SHP77 treated with DMSO at 0.1 percent for 48 hours (cell line): ENCODE measurements around the gene MAMDC2.
"Not testable (repeated sequence)": the region's sequence is repeated elsewhere in the genome, so short reads cannot be mapped to it uniquely, and the experiment has no call there.

Source experiments
- DNase-seq: peaks from one replicate; lab custom pipeline; 2025; lab: John Stamatoyannopoulos, UW

MAMDC2 gene

GRCh38 chr9:70036641-70037040 lies 7.0 kb upstream of the MAMDC2 start:
- no peak for DNase-seq

GRCh38 chr9:70038171-70038621 lies 5.5 kb upstream of the MAMDC2 start:
- DNase-seq, result not testable (repeated sequence)

GRCh38 chr9:70040376-70040903 lies 3.2 kb upstream of the MAMDC2 start:
- no peak for DNase-seq

- DNase-seq, result no peak
Measured at GRCh38 chr9:70042461-70043215, 1.0 kb upstream of the MAMDC2 start.

- DNase-seq, result no peak
Measured at GRCh38 chr9:70043285-70043684, 363 bp upstream of the MAMDC2 start.

- no peak for DNase-seq
Measured at GRCh38 chr9:70044490-70045307, 1.1 kb downstream of the MAMDC2 start.

GRCh38 chr9:70045452-70045851 lies 1.8 kb downstream of the MAMDC2 start:
- no peak for DNase-seq

GRCh38 chr9:70046274-70047070 lies 2.8 kb downstream of the MAMDC2 start:
- no peak for DNase-seq

- no peak for DNase-seq
Measured at GRCh38 chr9:70049236-70049635, 5.6 kb downstream of the MAMDC2 start.

- no peak for DNase-seq
Measured at GRCh38 chr9:70049672-70050271, 6.1 kb downstream of the MAMDC2 start.

- no peak for DNase-seq
Measured at GRCh38 chr9:70052768-70053167, 9.1 kb downstream of the MAMDC2 start.

GRCh38 chr9:70053864-70054263 lies 10.2 kb downstream of the MAMDC2 start:
- DNase-seq, result no peak

- no peak for DNase-seq
Measured at GRCh38 chr9:70054521-70054920, 10.9 kb downstream of the MAMDC2 start.

- DNase-seq, result no peak
Measured at GRCh38 chr9:70055406-70056210, 12.0 kb downstream of the MAMDC2 start.

- DNase-seq, result no peak
Measured at GRCh38 chr9:70056211-70056944, 12.7 kb downstream of the MAMDC2 start.

- no peak for DNase-seq
Measured at GRCh38 chr9:70058569-70059116, 15.0 kb downstream of the MAMDC2 start.

GRCh38 chr9:70060148-70060882 lies 16.7 kb downstream of the MAMDC2 start:
- no peak for DNase-seq

GRCh38 chr9:70060883-70061507 lies 17.3 kb downstream of the MAMDC2 start:
- no peak for DNase-seq

GRCh38 chr9:70061776-70062175 lies 18.1 kb downstream of the MAMDC2 start:
- DNase-seq, result no peak
